Measurements from ENCODE around the gene MST1R. TPM values are rescaled to one million over a fixed set of nuclear protein-coding genes. Genes with fewer than 3 reads are reported as not detected.

The MST1R gene
- polyA plus RNA-seq, 2 of the 4 experiments (the other 2 are of a cell fraction): 5.9 to 7.5 TPM

DNA sequence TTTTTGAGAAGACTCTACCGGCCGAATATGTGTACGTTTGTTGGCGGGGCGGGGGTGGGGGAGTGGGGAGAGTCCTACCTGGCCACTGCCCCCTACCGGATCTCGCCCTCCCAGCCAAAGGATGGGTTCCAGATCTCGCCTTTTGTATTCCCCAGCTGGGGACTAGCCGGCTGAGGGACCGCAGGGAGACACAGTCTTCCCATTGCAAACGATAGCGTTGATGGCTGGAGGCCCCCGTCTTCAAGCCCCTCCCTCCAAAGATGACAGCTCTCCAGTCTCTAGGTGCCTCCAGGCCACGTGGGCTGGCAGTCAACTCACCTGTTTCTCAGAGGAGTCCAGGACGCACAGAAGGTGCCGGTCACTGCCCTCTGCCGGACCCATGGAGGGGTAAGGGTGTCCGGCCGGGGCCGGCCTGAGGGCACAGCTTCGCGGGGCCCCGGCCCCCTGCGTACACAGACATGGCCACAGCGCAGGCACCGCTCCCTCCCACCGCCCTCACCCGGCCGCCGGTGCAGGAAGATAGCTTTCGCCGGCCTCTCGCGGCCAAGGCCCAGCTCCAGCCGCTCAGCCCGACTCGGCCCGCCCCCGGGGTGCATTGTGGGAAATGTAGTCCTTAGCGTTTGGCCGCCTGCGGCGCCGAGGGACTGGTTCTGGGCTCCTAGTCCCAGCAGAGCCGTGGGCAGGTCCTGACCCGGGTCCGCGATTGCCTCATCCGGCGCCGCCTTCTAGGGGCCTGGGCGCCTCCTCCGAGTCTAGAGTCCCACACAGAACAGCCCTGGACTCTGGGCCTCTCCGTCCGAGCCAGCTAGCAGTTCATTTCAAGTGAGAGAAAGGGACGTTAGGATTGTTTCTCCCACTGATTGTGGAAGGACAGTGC, 25.9 kb upstream of the MST1R start, which contains the start of gene MON1A:
Gene MON1A (minus strand): TSS at position 521 of the 877 bp plus-strand sequence. CDS start 16,465 bp downstream, outside the sequence.
- POLR2A ChIA-PET: interaction anchor here (1.0 to 1.6 kb wide), 2 partner anchors 10 to 29 kb away, joined by 3 to 23 read pairs; partner anchors contain the start of gene RBM6
- CTCF ChIA-PET: interaction anchor here (0.7 to 4.2 kb wide), 12 partner anchors 9 to 227 kb away, joined by 3 to 16 read pairs (median 4); partner anchors contain the start of genes INKA1 and RBM6
- FAIRE-seq: no peak

DNA sequence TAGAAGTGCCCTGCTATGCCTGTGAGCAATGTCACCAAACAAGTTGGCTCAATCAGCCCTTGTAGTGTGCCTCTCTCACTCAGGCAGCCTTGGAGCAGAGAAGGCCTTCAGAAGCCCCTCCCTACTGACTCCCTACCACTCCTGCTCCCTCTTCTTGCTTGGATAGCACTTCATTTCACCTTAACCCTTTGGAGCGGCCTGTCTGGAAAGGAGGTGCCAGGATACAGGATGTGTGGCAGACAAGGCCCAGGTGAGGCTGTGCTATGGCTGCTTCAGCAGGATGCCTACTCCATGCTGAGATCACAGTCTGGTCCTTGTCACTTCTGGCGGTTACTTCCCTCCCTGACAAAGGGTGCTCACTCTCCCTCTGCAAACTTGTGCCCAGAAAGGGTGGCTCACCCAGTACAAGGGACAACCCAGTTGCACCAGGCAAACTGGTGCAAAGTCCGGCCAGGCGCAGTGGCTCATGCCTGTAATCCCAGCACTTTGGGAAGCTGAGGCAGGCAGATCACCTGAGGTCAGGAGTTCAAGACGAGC, 24.9 kb upstream of the MST1R start:
- no peak for TF ChIP-seq ZSCAN20 (CRISPR knock-in tag; IDR thresholded peaks at IDR 0.05)
- no peak for TF ChIP-seq RNF2 (IDR thresholded peaks at IDR 0.05; ENCODE audit: borderline replicate concordance, low read depth)
- Histone ChIP-seq H3K4me3 (no peak overlapping the region; the same call in 2 of the 3 replicates), H3K4me2 (peak overlapping the region; percentile 87), H3K4me1 (peaks cover 19% of the 10 kb centered on the region; the same call in 2 of the 3 replicates), H3K27ac (peak overlapping the region in 1 of 2 experiments; percentile 87; a peak in 3 of 6 replicates), H3K9me3 (no peaks in the 10 kb centered on the region)
- ATAC-seq (no peak), FAIRE-seq (no peak), DNase-seq (ENCODE audit: low read depth in 1 of 2, low spot score in 1 of 2) (no peak)
- ChIA-PET CTCF (interaction anchor here (0.9 to 4.2 kb wide), 8 partner anchors 14 to 161 kb away, joined by 3 to 16 read pairs (median 3); partner anchors contain the start of gene INKA1), POLR2A (interaction anchor here (1.2 to 1.6 kb wide), 2 partner anchors 11 to 12 kb away, joined by 3 to 23 read pairs; partner anchors contain the start of gene RBM6)
- WGBS (ENCODE audit: missing lambda C conversion rate): 81% methylated on average over 5 of the region's 5 CpGs

More for the DNA sequence above, 25.9 kb upstream of the MST1R start, which contains the start of gene MON1A:
- 4% methylated on average over 9 of the region's 56 CpGs for WGBS (ENCODE audit: missing lambda C conversion rate)
- no peaks in the 10 kb centered on the region for H3K9me3 ChIP-seq
- peak within 1 kb of the TSS; percentile 83 to 87 for H3K27ac ChIP-seq
- H3K4me2 ChIP-seq: peak within 1 kb of the TSS; percentile 87
- TF ChIP-seq SMC3 (IDR thresholded peaks at IDR 0.05) (peak; percentile 20; the same call in 1 of the 3 replicates), CEBPB (IDR thresholded peaks at IDR 0.05) (peak in 1 of 2 experiments; percentile 73; a peak in 2 of 4 replicates), MAX (IDR thresholded peaks at IDR 0.05) (peak; percentile 85), JUN (IDR thresholded peaks at IDR 0.05) (peak in 1 of 2 experiments; percentile 55; a peak in 2 of 5 replicates), RAD21 (conservative IDR thresholded peaks at IDR 0.05 in 1 of 2, IDR thresholded peaks at IDR 0.05 in 1 of 2) (0 out of 5 replicates have a peak, but pooled peaks of 1 of the 2 experiments have one; percentile 29), USF2 (IDR thresholded peaks at IDR 0.05) (peak; percentile 73), PHF8 (IDR thresholded peaks at IDR 0.05; ENCODE audit: borderline replicate concordance, low read depth) (peak; percentile 71), HOXA7 (CRISPR knock-in tag; IDR thresholded peaks at IDR 0.05) (no peak), POLR2A (IDR thresholded peaks at IDR 0.05; ENCODE audit: low read length) (peak; percentile 22)
- TF ChIP-seq, protein P1, sequence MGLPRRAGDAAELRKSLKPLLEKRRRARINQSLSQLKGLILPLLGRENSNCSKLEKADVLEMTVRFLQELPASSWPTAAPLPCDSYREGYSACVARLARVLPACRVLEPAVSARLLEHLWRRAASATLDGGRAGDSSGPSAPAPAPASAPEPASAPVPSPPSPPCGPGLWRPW (IDR thresholded peaks at IDR 0.05): no peak
- TF ChIP-seq, protein P2, sequence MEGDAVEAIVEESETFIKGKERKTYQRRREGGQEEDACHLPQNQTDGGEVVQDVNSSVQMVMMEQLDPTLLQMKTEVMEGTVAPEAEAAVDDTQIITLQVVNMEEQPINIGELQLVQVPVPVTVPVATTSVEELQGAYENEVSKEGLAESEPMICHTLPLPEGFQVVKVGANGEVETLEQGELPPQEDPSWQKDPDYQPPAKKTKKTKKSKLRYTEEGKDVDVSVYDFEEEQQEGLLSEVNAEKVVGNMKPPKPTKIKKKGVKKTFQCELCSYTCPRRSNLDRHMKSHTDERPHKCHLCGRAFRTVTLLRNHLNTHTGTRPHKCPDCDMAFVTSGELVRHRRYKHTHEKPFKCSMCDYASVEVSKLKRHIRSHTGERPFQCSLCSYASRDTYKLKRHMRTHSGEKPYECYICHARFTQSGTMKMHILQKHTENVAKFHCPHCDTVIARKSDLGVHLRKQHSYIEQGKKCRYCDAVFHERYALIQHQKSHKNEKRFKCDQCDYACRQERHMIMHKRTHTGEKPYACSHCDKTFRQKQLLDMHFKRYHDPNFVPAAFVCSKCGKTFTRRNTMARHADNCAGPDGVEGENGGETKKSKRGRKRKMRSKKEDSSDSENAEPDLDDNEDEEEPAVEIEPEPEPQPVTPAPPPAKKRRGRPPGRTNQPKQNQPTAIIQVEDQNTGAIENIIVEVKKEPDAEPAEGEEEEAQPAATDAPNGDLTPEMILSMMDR (IDR thresholded peaks at IDR 0.05): peak; percentile 25
- H3K4me3 ChIP-seq: peak within 1 kb of the TSS; percentile 68
- H3K4me1 ChIP-seq: peaks cover 17% of the 10 kb centered on the region; the same call in 2 of the 3 replicates
- ATAC-seq (peak; percentile 95 to 96), DNase-seq (ENCODE audit: low read depth in 1 of 2, low spot score in 1 of 2) (peak; percentile 64 to 86)

DNA sequence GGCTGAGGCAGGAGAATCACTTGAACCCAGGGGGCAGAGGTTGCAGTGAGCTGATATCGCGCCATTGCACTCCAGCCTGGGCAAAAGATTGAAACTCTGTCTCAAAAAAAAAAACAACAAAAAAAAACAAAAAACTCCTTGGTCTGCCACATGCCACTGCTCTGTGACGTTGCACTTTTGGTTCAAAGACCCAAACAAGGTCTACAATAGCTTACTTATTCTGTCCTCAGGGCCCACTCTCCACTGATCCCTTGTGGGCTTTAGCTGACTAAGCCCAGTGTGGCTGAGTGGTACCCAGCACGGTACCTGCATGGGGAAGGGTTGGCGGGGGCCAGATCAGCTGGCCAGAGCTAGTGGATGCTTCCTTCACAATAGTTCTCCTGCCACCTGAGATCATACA, 24.1 kb upstream of the MST1R start:
- FAIRE-seq (no peak), ATAC-seq (no peak), DNase-seq (ENCODE audit: low read depth in 1 of 2, low spot score in 1 of 2) (no peak)
- WGBS (ENCODE audit: missing lambda C conversion rate): 92% methylated on average over 5 of the region's 5 CpGs
- TF ChIP-seq E2F6 (IDR thresholded peaks at IDR 0.05; ENCODE audit: borderline replicate concordance, low read depth) (no peak), POLR2AphosphoS2 (conservative IDR thresholded peaks at IDR 0.05; ENCODE audit: low read length) (no peak), EHMT2 (IDR thresholded peaks at IDR 0.05; ENCODE audit: low read depth) (no peak), HOXB5 (CRISPR knock-in tag; IDR thresholded peaks at IDR 0.05) (no peak), REST (IDR thresholded peaks at IDR 0.05) (no peak), HOXB13 (CRISPR knock-in tag; IDR thresholded peaks at IDR 0.05; ENCODE audit: low read depth) (no peak)
- H3K4me1 ChIP-seq: peaks cover 19% of the 10 kb centered on the region; the same call in 2 of the 3 replicates
- H3K27ac ChIP-seq: no peak overlapping the region
- CTCF ChIA-PET: interaction anchor here (1.3 to 4.2 kb wide), 3 partner anchors 14 to 89 kb away, joined by 3 to 16 read pairs (median 3); no protein-coding TSS in a partner anchor
- POLR2A ChIA-PET: interaction anchor here (1.2 kb wide), 1 partner anchor 13 kb away, joined by 3 read pairs; the partner anchor contains the start of gene RBM6
- H3K9me3 ChIP-seq: no peaks in the 10 kb centered on the region
- no peak overlapping the region for H3K4me3 ChIP-seq
- no peak overlapping the region for H3K4me2 ChIP-seq
